ENCODE data around the gene PDGFD.

The PDGFD gene

GRCh38 chr11:104164028-104164520 is at the start of gene PDGFD:
TSS of gene PDGFD (minus strand) at chr11:104164147.
- DNase-seq = peak; percentile 52 to 73 (median 55)

DNA sequence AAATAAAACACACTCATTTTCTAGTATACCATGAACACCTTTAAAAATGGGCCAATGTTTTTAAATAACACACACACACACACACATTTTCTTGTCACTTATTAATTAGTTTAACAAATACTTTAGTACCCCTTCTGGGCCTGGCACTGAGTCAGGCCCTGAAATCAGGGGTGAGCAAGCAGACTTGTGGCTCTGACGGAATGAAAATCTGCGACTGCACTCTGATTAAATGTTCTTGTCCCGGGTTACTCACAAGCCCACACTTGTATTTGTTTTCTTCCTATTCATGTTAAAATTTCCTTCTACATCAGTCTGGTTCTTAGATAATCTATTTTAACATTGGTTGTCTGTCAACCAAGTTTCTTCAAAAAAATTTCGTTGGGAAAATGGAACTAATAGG is 43.0 kb upstream of the PDGFD start:
- DNase-seq = no peak

- DNase-seq = no peak
These were observed 41.9 kb upstream of the PDGFD start for GRCh38 chr11:104205838-104206237.

GRCh38 chr11:104200688-104201087 is 36.7 kb upstream of the PDGFD start:
- no peak for DNase-seq

DNA sequence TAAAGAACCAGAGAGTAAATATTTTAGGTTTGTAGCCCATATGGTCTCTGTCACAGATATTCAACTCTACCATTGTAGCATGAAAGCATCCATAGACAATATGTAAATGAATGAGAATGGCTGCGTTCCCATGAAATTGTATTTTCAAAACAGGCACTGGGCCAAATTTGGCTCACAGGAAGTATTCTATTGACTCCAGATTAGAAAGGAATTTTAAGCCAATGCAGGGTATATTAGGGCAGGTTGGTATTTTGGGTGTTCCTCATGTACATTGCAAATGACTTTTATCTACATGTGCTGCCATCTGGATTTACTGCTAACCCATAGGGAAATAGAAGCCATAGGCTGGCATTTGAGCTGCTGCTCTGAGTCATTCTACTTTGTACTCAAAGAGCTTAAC is 35.1 kb upstream of the PDGFD start:
- no peak for DNase-seq

GRCh38 chr11:104198576-104198975 is 34.6 kb upstream of the PDGFD start:
- peak; percentile 31 to 52 (median 43) for DNase-seq

- DNase-seq = no peak
These were observed 27.2 kb upstream of the PDGFD start for GRCh38 chr11:104191124-104191523.

- no peak for DNase-seq
These were observed 19.6 kb upstream of the PDGFD start for GRCh38 chr11:104183593-104183992.

- no peak for DNase-seq
These were observed 11.8 kb upstream of the PDGFD start for GRCh38 chr11:104175769-104176168.

DNA sequence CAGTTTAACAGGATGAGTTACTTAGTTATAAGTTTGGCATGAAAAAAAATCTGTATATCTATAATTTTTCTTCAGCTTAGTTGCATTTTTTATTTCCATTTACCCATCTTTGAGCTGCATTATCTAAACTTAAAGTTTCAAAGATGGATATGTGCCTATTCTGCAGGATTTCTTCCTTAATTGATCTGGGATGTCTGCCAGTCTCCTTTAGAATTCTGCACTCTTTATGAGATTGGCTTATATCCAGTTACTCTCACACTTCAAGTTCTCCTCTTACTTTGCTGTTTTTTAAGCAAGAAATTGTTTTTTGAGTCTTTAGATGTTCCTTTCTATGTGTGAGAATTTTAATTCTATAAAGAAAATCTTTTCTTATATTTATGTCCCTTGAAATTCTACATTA is 5.1 kb upstream of the PDGFD start:
- DNase-seq = no peak

- no peak for DNase-seq
These were observed 1.1 kb upstream of the PDGFD start for GRCh38 chr11:104165014-104165413.

DNA sequence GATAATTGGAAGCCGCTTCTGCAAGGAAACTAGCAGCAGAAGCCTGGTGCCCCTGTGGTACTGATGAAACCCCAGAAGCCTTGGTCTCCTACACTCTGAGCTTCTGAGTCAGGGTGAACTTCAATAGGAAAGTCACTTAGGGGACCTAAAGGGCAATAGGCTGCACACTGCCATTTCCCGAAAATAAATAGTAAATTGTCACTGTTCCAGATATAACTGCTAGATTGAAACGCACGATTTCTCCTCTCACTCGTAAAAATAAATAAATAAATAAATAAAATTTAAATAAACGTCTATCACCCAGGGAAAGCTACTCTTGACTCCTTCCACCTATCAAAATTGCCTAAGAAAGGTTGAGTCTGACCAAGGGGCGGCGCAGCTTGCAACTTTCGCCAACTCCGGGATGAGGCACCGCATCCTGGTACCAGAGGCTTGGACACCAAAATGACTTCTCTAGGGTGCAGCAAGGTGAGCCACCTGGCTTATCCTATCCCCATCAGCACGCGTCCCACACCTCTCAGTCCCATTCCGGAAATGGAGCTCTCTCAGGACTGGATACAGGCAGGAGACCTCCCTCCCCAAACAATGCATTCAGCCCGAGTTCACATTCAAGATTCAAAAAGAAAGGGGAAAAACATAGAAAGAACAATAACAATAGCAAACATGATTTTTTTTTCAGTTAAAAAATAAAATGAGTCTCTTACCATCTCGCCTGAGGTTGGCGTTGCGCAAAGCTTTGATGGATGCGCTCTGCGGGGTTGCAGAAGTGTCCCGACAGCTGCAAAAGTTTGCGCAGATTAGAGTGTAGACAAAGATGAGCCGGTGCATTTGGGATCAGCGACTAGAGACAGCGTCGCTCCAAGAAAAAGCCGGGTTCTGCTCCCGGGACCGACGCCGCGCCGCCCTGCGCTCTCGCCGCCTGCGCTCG is 583 bp downstream of the PDGFD start:
- no peak for DNase-seq

GRCh38 chr11:104161751-104162450 is 2.0 kb downstream of the PDGFD start:
- no peak for DNase-seq

GRCh38 chr11:104159356-104159755 is 4.6 kb downstream of the PDGFD start:
- no peak for DNase-seq

GRCh38 chr11:104155375-104155774 is 8.6 kb downstream of the PDGFD start:
- no peak for DNase-seq

GRCh38 chr11:104154296-104154695 is 9.7 kb downstream of the PDGFD start:
- DNase-seq = no peak

DNA sequence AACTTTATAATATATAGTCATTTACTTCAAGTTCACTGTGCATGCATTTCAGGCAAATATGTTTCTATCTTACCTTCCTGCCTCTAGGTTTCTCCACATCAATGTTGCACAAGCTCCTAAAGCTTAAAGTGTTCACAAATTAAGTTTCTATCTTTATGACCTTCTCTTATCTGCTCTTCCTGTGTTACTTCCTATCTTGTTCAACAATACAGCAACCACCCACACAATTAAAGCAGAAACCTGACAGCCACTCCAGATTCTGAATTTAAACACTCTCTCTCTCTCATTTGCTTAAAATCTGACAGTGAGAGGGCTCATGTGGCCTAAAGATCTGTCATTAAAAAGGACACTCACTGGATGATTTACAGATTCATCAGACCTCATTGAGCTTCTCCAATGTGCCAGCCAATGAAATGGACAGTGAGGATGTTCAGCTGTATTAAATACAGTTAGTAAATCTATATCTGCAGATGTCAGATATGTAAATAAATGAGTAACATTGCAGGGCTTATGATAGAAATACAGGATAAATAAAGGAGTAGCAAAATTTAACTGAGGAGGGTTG is 10.9 kb downstream of the PDGFD start:
- DNase-seq = no peak

DNA sequence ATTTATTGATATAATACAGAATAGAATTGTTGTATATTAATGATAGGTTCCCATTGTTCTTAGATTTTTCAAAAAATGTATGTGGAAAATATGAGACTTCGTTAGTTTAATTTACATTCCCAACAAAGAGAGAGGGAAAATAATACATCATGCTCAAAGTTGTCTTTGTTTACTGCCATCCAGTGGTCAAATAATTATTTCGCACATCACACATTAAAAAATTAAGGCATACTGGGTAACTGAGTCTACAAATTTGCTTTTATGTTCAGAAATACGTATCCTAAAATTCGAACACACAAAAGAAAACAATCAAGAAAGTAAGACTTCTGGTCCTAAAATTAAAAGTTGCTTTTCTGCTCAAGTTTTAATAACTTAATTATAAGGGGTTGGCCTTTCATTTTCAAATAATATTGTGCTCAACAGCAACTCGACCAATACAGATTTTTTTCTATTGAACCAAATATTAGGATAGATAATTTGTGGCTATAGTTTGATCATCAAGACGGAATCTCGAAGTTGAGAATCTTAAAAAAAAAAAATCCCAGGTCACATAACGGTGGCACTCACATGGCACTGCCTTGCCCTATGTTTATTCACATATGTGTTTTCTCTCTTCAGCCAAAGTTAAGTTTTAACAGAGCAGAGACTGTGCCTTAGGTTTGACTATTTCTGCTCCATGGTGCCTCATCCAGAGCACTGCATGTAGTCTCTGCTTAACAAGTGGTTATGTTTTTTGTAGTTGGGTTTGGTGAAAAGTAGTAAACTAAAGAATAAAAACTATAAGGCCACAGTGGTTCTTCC is 12.3 kb downstream of the PDGFD start:
- DNase-seq = peak; percentile 28 to 51 (median 37)

GRCh38 chr11:104148706-104149105 is 15.2 kb downstream of the PDGFD start:
- no peak for DNase-seq

DNA sequence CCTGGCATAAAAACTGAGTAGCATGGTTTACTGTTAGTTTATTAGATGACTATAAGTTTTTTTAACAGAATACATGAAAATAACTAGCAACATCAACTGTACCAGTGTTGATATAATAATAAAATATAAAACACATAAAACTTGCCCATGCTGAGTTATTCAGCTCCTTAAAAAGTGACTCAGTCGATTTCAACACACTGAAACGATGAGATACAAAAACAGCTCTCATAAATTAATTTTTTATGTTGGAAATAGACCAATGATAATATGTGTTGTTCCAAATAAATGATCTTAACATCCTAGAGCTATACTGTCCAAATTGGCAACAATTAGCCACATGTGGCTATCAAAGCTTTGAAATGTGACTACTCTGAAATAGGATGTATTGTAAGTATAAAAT is 15.9 kb downstream of the PDGFD start:
- DNase-seq = no peak

DNA sequence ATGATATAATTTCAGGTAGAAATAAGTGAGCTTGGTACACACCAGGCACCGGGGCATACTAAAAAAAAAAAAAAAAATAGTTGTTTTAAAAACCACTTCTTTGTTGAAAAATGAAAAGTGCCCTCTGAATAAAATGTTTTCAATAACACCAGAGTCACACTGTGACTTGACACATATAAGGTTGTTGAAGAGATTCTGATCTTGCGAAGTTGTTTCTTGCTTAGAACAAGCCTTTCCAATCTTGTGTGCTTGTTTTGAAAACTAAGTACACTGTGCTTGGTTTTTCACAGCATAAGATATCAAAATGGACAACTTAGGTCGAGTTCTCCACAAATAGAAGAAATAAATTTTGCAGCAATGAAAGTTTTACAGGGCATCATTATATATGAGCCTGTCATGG is 17.0 kb downstream of the PDGFD start:
- DNase-seq = no peak

DNA sequence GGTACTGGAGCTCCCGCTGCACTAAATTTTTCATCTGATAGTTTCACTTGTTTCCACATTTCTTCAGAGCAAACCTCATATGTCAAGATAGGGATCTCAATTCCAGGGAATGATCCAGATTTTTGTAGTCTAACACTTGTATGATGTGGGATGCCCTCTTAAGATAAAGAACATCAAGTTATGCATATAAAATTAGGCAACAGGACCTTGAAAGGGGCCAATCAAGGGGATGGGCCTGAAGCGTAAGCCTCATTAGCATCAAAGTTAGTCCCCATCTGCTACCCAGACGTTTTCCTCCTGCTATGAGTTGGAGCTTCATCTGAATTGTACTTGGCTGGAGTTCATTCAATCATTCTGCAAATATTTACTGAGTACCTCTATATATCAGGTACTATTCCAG is 17.5 kb downstream of the PDGFD start:
- DNase-seq = no peak

DNA sequence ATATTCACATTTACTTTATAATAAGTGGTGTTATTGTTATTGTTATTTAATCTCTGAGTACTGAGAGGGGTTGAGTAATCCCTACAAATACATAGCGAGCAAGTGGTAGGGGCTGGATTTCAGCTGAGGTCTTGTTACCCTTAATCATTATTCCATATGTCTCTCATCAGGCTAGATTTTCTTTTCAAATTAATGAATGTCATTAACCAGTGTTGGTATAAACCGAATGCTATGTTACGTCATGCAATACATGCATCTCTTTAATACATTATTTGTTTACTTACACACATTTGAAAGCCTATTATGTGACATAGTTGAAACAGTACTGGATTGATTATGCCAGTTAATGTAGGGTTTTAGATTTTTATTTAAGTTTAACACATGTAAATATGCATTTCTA is 18.9 kb downstream of the PDGFD start:
- no peak for DNase-seq
